ENCODE measurements around the gene RNPS1.

GRCh38 chr16:2267913-2268666 lies at the start of gene RNPS1:
- TF ChIP-seq, protein P1, sequence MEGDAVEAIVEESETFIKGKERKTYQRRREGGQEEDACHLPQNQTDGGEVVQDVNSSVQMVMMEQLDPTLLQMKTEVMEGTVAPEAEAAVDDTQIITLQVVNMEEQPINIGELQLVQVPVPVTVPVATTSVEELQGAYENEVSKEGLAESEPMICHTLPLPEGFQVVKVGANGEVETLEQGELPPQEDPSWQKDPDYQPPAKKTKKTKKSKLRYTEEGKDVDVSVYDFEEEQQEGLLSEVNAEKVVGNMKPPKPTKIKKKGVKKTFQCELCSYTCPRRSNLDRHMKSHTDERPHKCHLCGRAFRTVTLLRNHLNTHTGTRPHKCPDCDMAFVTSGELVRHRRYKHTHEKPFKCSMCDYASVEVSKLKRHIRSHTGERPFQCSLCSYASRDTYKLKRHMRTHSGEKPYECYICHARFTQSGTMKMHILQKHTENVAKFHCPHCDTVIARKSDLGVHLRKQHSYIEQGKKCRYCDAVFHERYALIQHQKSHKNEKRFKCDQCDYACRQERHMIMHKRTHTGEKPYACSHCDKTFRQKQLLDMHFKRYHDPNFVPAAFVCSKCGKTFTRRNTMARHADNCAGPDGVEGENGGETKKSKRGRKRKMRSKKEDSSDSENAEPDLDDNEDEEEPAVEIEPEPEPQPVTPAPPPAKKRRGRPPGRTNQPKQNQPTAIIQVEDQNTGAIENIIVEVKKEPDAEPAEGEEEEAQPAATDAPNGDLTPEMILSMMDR (IDR thresholded peaks at IDR 0.05) = peak in 1 of 6 experiments; percentile 41
- TF ChIP-seq POLR2A (IDR thresholded peaks at IDR 0.05) = peak; percentile 86 to 91

Measured in thyroid gland (tissue), 4 donors.